GM19035 (cell line): ENCODE measurements around the gene HCCS.
A peak's percentile ranks its signal among the peaks of the same experiment; 100 is the strongest.
"Not testable (repeated sequence)": the region's sequence is repeated elsewhere in the genome, so short reads cannot be mapped to it uniquely, and the experiment has no call there.

ENCODE experiments used
- ATAC-seq: cut with Tn5 transposase; IDR thresholded peaks from one replicate; pipeline ENCODE4 v1.9.1; 2021; ENCODE audit not compliant: unreplicated experiment

The HCCS gene

GRCh38 chrX:11119313-11119943 is 8.3 kb downstream of the HCCS start:
- ATAC-seq: no peak

GRCh38 chrX:11123087-11123486 is 12.0 kb downstream of the HCCS start:
- ATAC-seq: not testable (repeated sequence)

GRCh38 chrX:11124112-11124511 is 13.0 kb downstream of the HCCS start:
- ATAC-seq: no peak

GRCh38 chrX:11125060-11125459 is 13.9 kb downstream of the HCCS start:
- no peak for ATAC-seq

GRCh38 chrX:11129534-11130105 is 18.5 kb downstream of the HCCS start:
- ATAC-seq: no peak

- ATAC-seq: no peak
These were observed 19.0 kb downstream of the HCCS start for GRCh38 chrX:11130136-11130535.

- no peak for ATAC-seq
These were observed 20.0 kb downstream of the HCCS start for GRCh38 chrX:11131146-11131545.

GRCh38 chrX:11135564-11136185 is 24.5 kb downstream of the HCCS start:
- ATAC-seq: no peak

GRCh38 chrX:11137543-11138139 is 26.5 kb downstream of the HCCS start:
- ATAC-seq: no peak

- ATAC-seq: no peak
These were observed 27.6 kb downstream of the HCCS start for GRCh38 chrX:11138498-11139390.

GRCh38 chrX:11143931-11144678 is 33.0 kb downstream of the HCCS start:
- peak; percentile 83 for ATAC-seq

GRCh38 chrX:11146411-11146810 is 35.3 kb downstream of the HCCS start:
- ATAC-seq: no peak

- ATAC-seq: no peak
These were observed 37.3 kb downstream of the HCCS start for GRCh38 chrX:11148401-11148800.

- no peak for ATAC-seq
These were observed 40.8 kb downstream of the HCCS start for GRCh38 chrX:11151799-11152559.

- no peak for ATAC-seq
These were observed 48.0 kb downstream of the HCCS start for GRCh38 chrX:11159149-11159548.

GRCh38 chrX:11164433-11164832 is 53.3 kb downstream of the HCCS start:
- ATAC-seq: no peak

GRCh38 chrX:11171956-11172355 is 60.8 kb downstream of the HCCS start:
- ATAC-seq: no peak

- ATAC-seq: no peak
These were observed 61.3 kb downstream of the HCCS start for GRCh38 chrX:11172415-11172814.
